Esophagus squamous epithelium (tissue), 5 donors: ENCODE results near the gene DYDC2. TPM values are rescaled to one million over a fixed set of nuclear protein-coding genes. Genes with fewer than 3 reads are reported as not detected.

ENCODE experiments used
- DNase-seq: peaks from one replicate; lab custom pipeline; 2025; lab: John Stamatoyannopoulos, UW
- H3K27ac ChIP-seq, 4 donors: fragments of 200-600 bp; sonication (generic); one replicate each; pipeline ENCODE4 v1.5.1; 2016 to 2019; ENCODE audit warnings: mild to moderate bottlenecking in 1 of 4
- H3K27me3 ChIP-seq, 4 donors: fragments of 200-600 bp; sonication (generic); 1 replicate in 3 of 4; 2 replicates in 1 of 4; pipeline versions ENCODE4 v1.5.1 to v1.6.0; 2017 to 2021; ENCODE audit warnings: antibody characterized with exemption in 1 of 4
- H3K36me3 ChIP-seq, 3 donors: fragments of 200-600 bp; sonication (generic); one replicate each; pipeline ENCODE4 v1.5.1; 2016 to 2019
- H3K4me1 ChIP-seq, 3 donors: fragments of 200-600 bp; sonication (generic); one replicate each; pipeline ENCODE4 v1.5.1; 2017 to 2019
- H3K4me3 ChIP-seq, 4 donors: fragments of 200-600 bp; sonication (generic); 1 replicate in 3 of 4; 2 replicates in 1 of 4; pipeline ENCODE4 v1.5.1; 2016 to 2019; ENCODE audit warnings: mild to moderate bottlenecking in 2 of 4, moderate library complexity in 1 of 4
- H3K9me3 ChIP-seq, 3 donors: fragments of 200-600 bp; sonication (generic); one replicate each; pipeline ENCODE4 v1.5.1; 2016 to 2019
- CTCF ChIP-seq, 6 experiments: fragments of 450-650 bp in 4 of 6; fragments of 200-600 bp in 2 of 6; sonication (generic) in 2 of 6; IDR thresholded peaks; one replicate each; pipeline ENCODE4 v1.5.1; 2016 to 2019; ENCODE audit warnings: antibody characterized with exemption in 6 of 6, mild to moderate bottlenecking in 4 of 6, moderate library complexity in 4 of 6
- POLR2A ChIP-seq, 4 donors: fragments of 450-650 bp; IDR thresholded peaks; one replicate each; pipeline ENCODE4 v1.6.1; 2017; ENCODE audit warnings: antibody characterized with exemption in 4 of 4, mild to moderate bottlenecking in 4 of 4, moderate library complexity in 3 of 4
- WGBS, 2 donors: methylation state at CpG; one replicate each; pipeline ENCODE4 v1.1.5; 2018; 5-methylcytosine and 5-hydroxymethylcytosine counted together
- intact Hi-C: fragments of 100-400 bp; cut with DNase I; formaldehyde crosslinking; loops from one replicate; pipeline ENCODE4 v1.15.0; 2022
- total RNA-seq, 4 donors: library from RNA; depleted of rRNA; stranded (reverse); fragments of >200 nt; gene quantifications; one replicate each; pipeline ENCODE4 v1.1.0, GENCODE V29; 2016
- donor health status: DM: yes; HTN: yes; CAD: no.

Gene DYDC2
- total RNA-seq, 4 donors from 2014 or later: 0.15 TPM; not detected in 3

- no peaks in the 10 kb centered on the region for H3K9me3 ChIP-seq
- peaks cover 0 to 33% (median 0%) of the 10 kb centered on the region in 4 donors for H3K27me3 ChIP-seq
- H3K4me3 ChIP-seq: no peak overlapping the region
- H3K4me1 ChIP-seq: peaks cover 15 to 18% (median 16%) of the 10 kb centered on the region in 3 donors
- DNase-seq: no peak
- no peak for TF ChIP-seq POLR2A (IDR thresholded peaks at IDR 0.05)
- TF ChIP-seq CTCF (IDR thresholded peaks at IDR 0.05): no peak
- whole genome bisulfite sequencing, 2 donors: 75 to 98% methylated on average over 2 to 11 of the region's 22 CpGs
- no peaks in the 10 kb centered on the region for H3K36me3 ChIP-seq
- no peak overlapping the region for H3K27ac ChIP-seq
- intact Hi-C loops: no loop called here
Observed at GRCh38 chr10:80359644-80360043, 3.1 kb downstream of the DYDC2 start.

- TF ChIP-seq CTCF (IDR thresholded peaks at IDR 0.05): no peak
- TF ChIP-seq POLR2A (IDR thresholded peaks at IDR 0.05): no peak
- H3K4me1 ChIP-seq: no peaks in the 10 kb centered on the region
- no peaks in the 10 kb centered on the region for H3K27me3 ChIP-seq
- no peaks in the 10 kb centered on the region for H3K36me3 ChIP-seq
- intact Hi-C loops: no loop called here
- WGBS, 2 donors: 0 to 33% methylated on average over 1 of the region's 1 CpG
- no peak overlapping the region for H3K27ac ChIP-seq
- DNase-seq: no peak
- peaks cover 0 to 22% (median 6%) of the 10 kb centered on the region in 3 donors for H3K9me3 ChIP-seq
- H3K4me3 ChIP-seq: no peak overlapping the region
Observed at GRCh38 chr10:80365510-80365909, 8.9 kb downstream of the DYDC2 start.

GRCh38 chr10:80371467-80371866, 14.9 kb downstream of the DYDC2 start:
- WGBS, 2 donors: 73 to 87% methylated on average over 5 to 6 of the region's 6 CpGs
- Histone ChIP-seq H3K9me3 (peaks cover 0 to 18% (median 5%) of the 10 kb centered on the region in 3 donors), H3K36me3 (no peaks in the 10 kb centered on the region), H3K27me3 (no peaks in the 10 kb centered on the region), H3K4me3 (no peak overlapping the region), H3K4me1 (no peaks in the 10 kb centered on the region), H3K27ac (no peak overlapping the region)
- DNase-seq: no peak
- intact Hi-C loops: no loop called here
- no peak for TF ChIP-seq POLR2A (IDR thresholded peaks at IDR 0.05)
- no peak for TF ChIP-seq CTCF (IDR thresholded peaks at IDR 0.05)

GRCh38 chr10:80372675-80373074, 16.1 kb downstream of the DYDC2 start:
- Histone ChIP-seq H3K4me1 (no peaks in the 10 kb centered on the region), H3K27ac (no peak overlapping the region), H3K4me3 (no peak overlapping the region), H3K27me3 (no peaks in the 10 kb centered on the region), H3K36me3 (no peaks in the 10 kb centered on the region), H3K9me3 (peaks cover 0 to 6% (median 0%) of the 10 kb centered on the region in 3 donors)
- DNase-seq: no peak
- TF ChIP-seq CTCF (IDR thresholded peaks at IDR 0.05) (no peak), POLR2A (IDR thresholded peaks at IDR 0.05) (no peak)
- intact Hi-C loops: no loop called here
- 74 to 76% methylated on average over 5 of the region's 5 CpGs for WGBS, 2 donors

- TF ChIP-seq CTCF (IDR thresholded peaks at IDR 0.05) (no peak), POLR2A (IDR thresholded peaks at IDR 0.05) (no peak)
- Histone ChIP-seq H3K9me3 (no peaks in the 10 kb centered on the region), H3K36me3 (no peaks in the 10 kb centered on the region), H3K27ac (no peak overlapping the region), H3K27me3 (no peaks in the 10 kb centered on the region), H3K4me1 (peaks cover 0 to 3% (median 0%) of the 10 kb centered on the region in 3 donors), H3K4me3 (no peak overlapping the region)
- DNase-seq: no peak
- intact Hi-C loops: no loop called here
- WGBS, 2 donors: 38 to 59% methylated on average over 2 of the region's 2 CpGs
Observed at GRCh38 chr10:80373502-80373901, 16.9 kb downstream of the DYDC2 start.
